SK-N-SH treated with all-trans-retinoic acid at 6 μM for 48 hours (cell line): Measurements from ENCODE around the gene UNG.

ENCODE experiments used
- ATAC-seq: fragments of 200-7000 bp; cut with Tn5 transposase; 3 replicates; pipeline ENCODE4 v1.9.1; 2020; ENCODE audit warnings: mild to moderate bottlenecking, moderate library complexity
- BACH2 ChIP-seq: fragments of 250-450 bp; sonication (Bioruptor Pico); IDR thresholded peaks from 2 replicates; pipeline ENCODE4 v1.9.0; 2021; ENCODE audit warnings: mild to moderate bottlenecking, borderline replicate concordance
- CSDC2 ChIP-seq: fragments of 250-450 bp; sonication (Bioruptor Pico); IDR thresholded peaks from 2 replicates; pipeline ENCODE4 v1.5.0; 2020; ENCODE audit warnings: mild to moderate bottlenecking, moderate library complexity
- ESRRG ChIP-seq: fragments of 250-450 bp; sonication (Bioruptor Pico); IDR thresholded peaks from 2 replicates; pipeline ENCODE4 v1.6.1; 2021; ENCODE audit warnings: mild to moderate bottlenecking
- GLIS3 ChIP-seq: fragments of 250-450 bp; sonication (Bioruptor Pico); IDR thresholded peaks from 2 replicates; pipeline ENCODE4 v1.5.0; 2020; ENCODE audit warnings: mild to moderate bottlenecking, moderate library complexity
- PPARA ChIP-seq: fragments of 250-450 bp; sonication (Bioruptor Pico); IDR thresholded peaks from 2 replicates; pipeline ENCODE4 v1.5.0; 2020; ENCODE audit warnings: mild to moderate bottlenecking, borderline replicate concordance
- RARB ChIP-seq: fragments of 250-450 bp; sonication (Bioruptor Pico); IDR thresholded peaks from 2 replicates; pipeline ENCODE4 v1.8.0; 2021; ENCODE audit warnings: mild to moderate bottlenecking, moderate library complexity
- SNAI2 ChIP-seq: fragments of 250-450 bp; sonication (Bioruptor Pico); IDR thresholded peaks from 2 replicates; pipeline ENCODE4 v1.5.0; 2020; ENCODE audit warnings: mild to moderate bottlenecking, moderate library complexity
- TCF4 ChIP-seq: fragments of 250-450 bp; sonication (Bioruptor Pico); IDR thresholded peaks from 2 replicates; pipeline ENCODE4 v1.8.0; 2021; ENCODE audit warnings: mild to moderate bottlenecking, moderate library complexity, borderline replicate concordance
- ZC3H10 ChIP-seq: fragments of 250-450 bp; sonication (Bioruptor Pico); IDR thresholded peaks from 2 replicates; pipeline ENCODE4 v1.5.1; 2021; ENCODE audit warnings: mild to moderate bottlenecking, moderate library complexity
- ZFP3 ChIP-seq: fragments of 250-450 bp; sonication (Bioruptor Pico); IDR thresholded peaks from 2 replicates; pipeline ENCODE4 v1.5.0; 2020; ENCODE audit warnings: mild to moderate bottlenecking, moderate library complexity
- ZNF565 ChIP-seq: fragments of 450-650 bp; formaldehyde crosslinking; conservative IDR thresholded peaks from 2 replicates; pipeline ENCODE4 v1.5.0; 2020; ENCODE audit warnings: low read depth, mild to moderate bottlenecking, moderate library complexity
- ZNF8 ChIP-seq: fragments of 450-650 bp; formaldehyde crosslinking; IDR thresholded peaks from 2 replicates; pipeline ENCODE4 v1.5.0; 2020; ENCODE audit warnings: mild to moderate bottlenecking, moderate library complexity
- TF ChIP-seq, protein P1 (sequence below): fragments of 250-450 bp; sonication (Bioruptor Pico); IDR thresholded peaks from 2 replicates; pipeline ENCODE4 v1.5.1; 2020; ENCODE audit warnings: low read depth, mild to moderate bottlenecking, moderate library complexity
- TF ChIP-seq, protein P2 (sequence below): fragments of 250-450 bp; sonication (Bioruptor Pico); IDR thresholded peaks from 2 replicates; pipeline ENCODE4 v1.8.0; 2021; ENCODE audit warnings: low read depth, mild to moderate bottlenecking, moderate library complexity, borderline replicate concordance
- TF ChIP-seq, protein P3 (sequence below): fragments of 250-450 bp; sonication (Bioruptor Pico); IDR thresholded peaks from 2 replicates; pipeline ENCODE4 v1.5.0; 2020; ENCODE audit warnings: mild to moderate bottlenecking, moderate library complexity

Gene UNG

DNA sequence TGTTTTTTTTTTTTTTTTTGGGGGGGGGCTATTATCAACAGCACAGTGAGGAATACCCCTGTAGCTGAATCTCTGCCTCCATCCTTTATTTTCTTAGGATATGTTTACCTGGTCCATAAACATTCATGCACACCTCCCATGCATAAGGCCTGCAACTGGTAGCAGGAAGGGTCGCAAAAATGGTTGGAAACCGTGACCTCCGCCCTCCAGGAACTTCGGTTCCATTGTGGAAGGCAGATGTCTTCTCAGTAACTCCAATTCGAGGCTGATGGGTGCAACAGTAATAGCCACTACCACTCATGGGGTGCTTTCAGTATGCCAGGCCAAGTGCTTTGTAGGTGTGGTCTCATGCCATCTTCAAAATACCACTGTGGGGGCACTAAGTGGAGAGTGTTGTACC, 59.2 kb downstream of the UNG start:
- no peak for ATAC-seq
- TF ChIP-seq ZFP3 (CRISPR knock-in tag) = no peak
- TF ChIP-seq, protein P1, sequence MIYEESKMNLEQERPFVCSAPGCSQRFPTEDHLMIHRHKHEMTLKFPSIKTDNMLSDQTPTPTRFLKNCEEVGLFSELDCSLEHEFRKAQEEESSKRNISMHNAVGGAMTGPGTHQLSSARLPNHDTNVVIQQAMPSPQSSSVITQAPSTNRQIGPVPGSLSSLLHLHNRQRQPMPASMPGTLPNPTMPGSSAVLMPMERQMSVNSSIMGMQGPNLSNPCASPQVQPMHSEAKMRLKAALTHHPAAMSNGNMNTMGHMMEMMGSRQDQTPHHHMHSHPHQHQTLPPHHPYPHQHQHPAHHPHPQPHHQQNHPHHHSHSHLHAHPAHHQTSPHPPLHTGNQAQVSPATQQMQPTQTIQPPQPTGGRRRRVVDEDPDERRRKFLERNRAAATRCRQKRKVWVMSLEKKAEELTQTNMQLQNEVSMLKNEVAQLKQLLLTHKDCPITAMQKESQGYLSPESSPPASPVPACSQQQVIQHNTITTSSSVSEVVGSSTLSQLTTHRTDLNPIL (CRISPR knock-in tag) = no peak
- no peak for TF ChIP-seq BACH2 (CRISPR knock-in tag)
- TF ChIP-seq SNAI2 (CRISPR knock-in tag) = no peak
- TF ChIP-seq RARB (CRISPR knock-in tag) = no peak
- TF ChIP-seq PPARA (CRISPR knock-in tag) = no peak
- TF ChIP-seq, all 23 proteins: peak for 0

DNA sequence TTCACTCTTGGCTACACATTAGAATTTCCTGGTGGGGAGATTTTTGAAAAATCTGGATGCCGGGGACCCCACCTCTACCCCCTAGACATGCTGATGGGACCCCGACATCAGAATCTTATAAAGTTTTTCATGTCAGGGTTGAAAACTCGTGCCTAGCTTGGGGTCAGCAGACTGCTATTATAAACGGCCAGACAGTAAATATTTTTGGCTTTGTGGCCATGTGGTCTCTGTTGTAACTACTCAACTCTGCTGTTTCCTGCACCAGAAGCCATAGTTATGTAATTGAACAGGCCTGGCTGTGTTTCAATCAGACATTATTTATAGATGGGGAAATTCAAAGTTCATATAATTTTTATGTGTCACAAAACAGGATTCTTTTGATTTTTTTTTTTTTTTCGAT, 60.6 kb downstream of the UNG start:
- TF ChIP-seq PPARA (CRISPR knock-in tag) (no peak), TCF4 (CRISPR knock-in tag) (peak; percentile 47; the same call in 1 of the 2 replicates)
- no peak for ATAC-seq

DNA sequence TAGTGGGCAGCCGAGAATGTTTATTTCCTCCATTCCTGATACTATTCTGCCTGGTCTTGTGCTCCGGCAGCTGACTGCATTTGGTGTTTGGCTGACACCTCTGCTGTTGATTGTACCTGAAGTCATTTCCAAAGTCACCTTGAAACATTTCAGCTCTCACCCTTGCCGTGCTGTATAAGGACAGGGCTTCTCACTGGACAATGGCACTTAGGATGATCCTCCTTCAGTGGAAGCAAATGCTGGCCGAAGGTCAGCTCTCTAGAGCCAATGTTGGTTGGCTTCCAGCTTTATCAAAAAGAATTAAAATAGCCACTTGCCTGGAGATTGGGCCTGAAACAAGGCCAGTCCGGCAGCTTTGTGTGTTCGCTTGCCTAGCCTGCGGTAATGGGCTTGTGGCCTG, 63.0 kb downstream of the UNG start:
- no peak for ATAC-seq

More for the DNA sequence above, 63.0 kb downstream of the UNG start:
- TF ChIP-seq BACH2 (CRISPR knock-in tag) (no peak), CSDC2 (CRISPR knock-in tag) (no peak), RARB (CRISPR knock-in tag) (no peak), ESRRG (CRISPR knock-in tag) (no peak), ZFP3 (CRISPR knock-in tag) (no peak), GLIS3 (CRISPR knock-in tag) (no peak), TCF4 (CRISPR knock-in tag) (no peak), ZNF8 (CRISPR knock-in tag) (no peak), ZC3H10 (CRISPR knock-in tag) (no peak), ZNF565 (CRISPR knock-in tag) (no peak)
- TF ChIP-seq, protein P2, sequence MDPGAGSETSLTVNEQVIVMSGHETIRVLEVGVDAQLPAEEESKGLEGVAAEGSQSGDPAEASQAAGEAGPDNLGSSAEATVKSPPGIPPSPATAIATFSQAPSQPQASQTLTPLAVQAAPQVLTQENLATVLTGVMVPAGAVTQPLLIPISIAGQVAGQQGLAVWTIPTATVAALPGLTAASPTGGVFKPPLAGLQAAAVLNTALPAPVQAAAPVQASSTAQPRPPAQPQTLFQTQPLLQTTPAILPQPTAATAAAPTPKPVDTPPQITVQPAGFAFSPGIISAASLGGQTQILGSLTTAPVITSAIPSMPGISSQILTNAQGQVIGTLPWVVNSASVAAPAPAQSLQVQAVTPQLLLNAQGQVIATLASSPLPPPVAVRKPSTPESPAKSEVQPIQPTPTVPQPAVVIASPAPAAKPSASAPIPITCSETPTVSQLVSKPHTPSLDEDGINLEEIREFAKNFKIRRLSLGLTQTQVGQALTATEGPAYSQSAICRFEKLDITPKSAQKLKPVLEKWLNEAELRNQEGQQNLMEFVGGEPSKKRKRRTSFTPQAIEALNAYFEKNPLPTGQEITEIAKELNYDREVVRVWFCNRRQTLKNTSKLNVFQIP (CRISPR knock-in tag) = no peak
- TF ChIP-seq, protein P3, sequence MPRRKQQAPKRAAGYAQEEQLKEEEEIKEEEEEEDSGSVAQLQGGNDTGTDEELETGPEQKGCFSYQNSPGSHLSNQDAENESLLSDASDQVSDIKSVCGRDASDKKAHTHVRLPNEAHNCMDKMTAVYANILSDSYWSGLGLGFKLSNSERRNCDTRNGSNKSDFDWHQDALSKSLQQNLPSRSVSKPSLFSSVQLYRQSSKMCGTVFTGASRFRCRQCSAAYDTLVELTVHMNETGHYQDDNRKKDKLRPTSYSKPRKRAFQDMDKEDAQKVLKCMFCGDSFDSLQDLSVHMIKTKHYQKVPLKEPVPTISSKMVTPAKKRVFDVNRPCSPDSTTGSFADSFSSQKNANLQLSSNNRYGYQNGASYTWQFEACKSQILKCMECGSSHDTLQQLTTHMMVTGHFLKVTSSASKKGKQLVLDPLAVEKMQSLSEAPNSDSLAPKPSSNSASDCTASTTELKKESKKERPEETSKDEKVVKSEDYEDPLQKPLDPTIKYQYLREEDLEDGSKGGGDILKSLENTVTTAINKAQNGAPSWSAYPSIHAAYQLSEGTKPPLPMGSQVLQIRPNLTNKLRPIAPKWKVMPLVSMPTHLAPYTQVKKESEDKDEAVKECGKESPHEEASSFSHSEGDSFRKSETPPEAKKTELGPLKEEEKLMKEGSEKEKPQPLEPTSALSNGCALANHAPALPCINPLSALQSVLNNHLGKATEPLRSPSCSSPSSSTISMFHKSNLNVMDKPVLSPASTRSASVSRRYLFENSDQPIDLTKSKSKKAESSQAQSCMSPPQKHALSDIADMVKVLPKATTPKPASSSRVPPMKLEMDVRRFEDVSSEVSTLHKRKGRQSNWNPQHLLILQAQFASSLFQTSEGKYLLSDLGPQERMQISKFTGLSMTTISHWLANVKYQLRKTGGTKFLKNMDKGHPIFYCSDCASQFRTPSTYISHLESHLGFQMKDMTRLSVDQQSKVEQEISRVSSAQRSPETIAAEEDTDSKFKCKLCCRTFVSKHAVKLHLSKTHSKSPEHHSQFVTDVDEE (CRISPR knock-in tag) = no peak
